Measurements from ENCODE around the gene GJD2. TPM values are rescaled to one million over a fixed set of nuclear protein-coding genes. Genes with fewer than 3 reads are reported as not detected.

GJD2 gene
- total RNA-seq, 4 donors from 2014 or later, result not detected

- H3K4me1 ChIP-seq, result peaks cover 14 to 20% of the 10 kb centered on the region in 2 donors
- H3K27me3 ChIP-seq, result peaks cover 3% of the 10 kb centered on the region
- 41% methylated on average over 15 to 16 of the region's 16 CpGs for WGBS, 2 donors
- H3K4me3 ChIP-seq (replicated peaks in 1 of 3), result no peak overlapping the region
- H3K36me3 ChIP-seq, result no peaks in the 10 kb centered on the region
- H3K27ac ChIP-seq, result no peak overlapping the region
- H3K9me3 ChIP-seq, result no peaks in the 10 kb centered on the region
- intact Hi-C loops (cut with DNase I), result no loop called here
- TF ChIP-seq POLR2A (IDR thresholded peaks at IDR 0.05) (no peak), CTCF (IDR thresholded peaks at IDR 0.05) (no peak)
- peak; percentile 77 to 79 for DNase-seq
Observed at GRCh38 chr15:34799149-34800101, 44.6 kb upstream of the GJD2 start.

- TF ChIP-seq POLR2A (IDR thresholded peaks at IDR 0.05) (no peak), CTCF (IDR thresholded peaks at IDR 0.05) (no peak)
- H3K9me3 ChIP-seq, result no peaks in the 10 kb centered on the region
- intact Hi-C loops (cut with DNase I), result no loop called here
- DNase-seq, result no peak
- WGBS, 2 donors, result 69 to 74% methylated on average over 5 of the region's 5 CpGs
- H3K4me3 ChIP-seq (replicated peaks in 1 of 3), result no peak overlapping the region
- H3K36me3 ChIP-seq, result no peaks in the 10 kb centered on the region
- peaks cover 9 to 14% of the 10 kb centered on the region in 2 donors for H3K4me1 ChIP-seq
- no peak overlapping the region for H3K27ac ChIP-seq
- peaks cover 10% of the 10 kb centered on the region for H3K27me3 ChIP-seq
Observed at GRCh38 chr15:34796847-34797435, 42.1 kb upstream of the GJD2 start.

- no peaks in the 10 kb centered on the region for H3K36me3 ChIP-seq
- WGBS, 2 donors, result 11 to 13% methylated on average over 38 to 43 of the region's 44 CpGs
- no peak within 1 kb of the TSS for H3K27ac ChIP-seq
- H3K9me3 ChIP-seq, result no peaks in the 10 kb centered on the region
- DNase-seq, result peak; percentile 64 to 73
- no peak within 1 kb of the TSS for H3K4me3 ChIP-seq (replicated peaks in 1 of 3)
- intact Hi-C loops (cut with DNase I), result no loop called here
- H3K4me1 ChIP-seq, result peaks cover 9 to 14% of the 10 kb centered on the region in 2 donors
- H3K27me3 ChIP-seq, result peaks cover 10% of the 10 kb centered on the region
- TF ChIP-seq CTCF (IDR thresholded peaks at IDR 0.05) (no peak), POLR2A (IDR thresholded peaks at IDR 0.05) (no peak)
Observed at GRCh38 chr15:34795267-34796081, 40.7 kb upstream of the GJD2 start, which contains the start of gene ACTC1. Gene ACTC1, minus strand, starts transcription at chr15:34795549. Its CDS starts 741 bp downstream, at chr15:34794808.

GRCh38 chr15:34794590-34795206 is 39.9 kb upstream of the GJD2 start:
- 16 to 27% methylated on average over 14 to 32 of the region's 33 CpGs for WGBS, 2 donors
- intact Hi-C loops (cut with DNase I), result no loop called here
- peaks cover 10% of the 10 kb centered on the region for H3K27me3 ChIP-seq
- H3K4me1 ChIP-seq, result peaks cover 9 to 14% of the 10 kb centered on the region in 2 donors
- DNase-seq, result no peak
- no peaks in the 10 kb centered on the region for H3K9me3 ChIP-seq
- TF ChIP-seq CTCF (IDR thresholded peaks at IDR 0.05) (no peak), POLR2A (IDR thresholded peaks at IDR 0.05) (no peak)
- H3K4me3 ChIP-seq (replicated peaks in 1 of 3), result no peak overlapping the region
- H3K36me3 ChIP-seq, result no peaks in the 10 kb centered on the region
- no peak overlapping the region for H3K27ac ChIP-seq
